Measurements from ENCODE around the gene KIAA1614.
"Not testable (repeated sequence)": the region's sequence is repeated elsewhere in the genome, so short reads cannot be mapped to it uniquely, and the experiment has no call there.

The KIAA1614 gene

DNA sequence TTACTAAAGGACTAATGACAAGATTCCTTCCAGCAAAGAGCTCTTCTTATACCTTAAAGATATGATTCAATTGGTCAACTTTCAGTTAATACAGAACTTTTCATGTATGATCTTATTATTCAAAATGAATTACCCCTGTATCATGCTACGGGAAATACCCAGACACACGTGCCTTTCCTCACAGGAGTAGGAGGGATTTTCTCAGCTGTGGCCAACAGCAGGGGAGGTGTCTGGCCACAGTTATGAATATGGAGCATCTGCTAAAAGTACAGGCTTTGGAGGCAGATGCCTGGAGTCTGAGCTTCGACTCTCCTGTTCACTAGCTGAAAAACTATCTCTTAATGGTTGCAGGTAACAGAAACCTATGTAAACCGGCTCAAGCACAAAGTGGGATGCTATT is 53.6 kb downstream of the KIAA1614 start:
- no peak for DNase-seq

- no peak for DNase-seq
These were observed 54.2 kb downstream of the KIAA1614 start for GRCh38 chr1:180966744-180967536.

- no peak for DNase-seq
These were observed 54.9 kb downstream of the KIAA1614 start for GRCh38 chr1:180967558-180967957.

GRCh38 chr1:180968834-180969233 is 56.1 kb downstream of the KIAA1614 start:
- not testable (repeated sequence) for DNase-seq

- no peak for DNase-seq
These were observed 56.7 kb downstream of the KIAA1614 start for GRCh38 chr1:180969434-180969833.

GRCh38 chr1:180970333-180971079 is 57.8 kb downstream of the KIAA1614 start:
- no peak for DNase-seq

GRCh38 chr1:180971273-180971997 is 58.7 kb downstream of the KIAA1614 start:
- no peak for DNase-seq

GRCh38 chr1:180973369-180973768 is 60.7 kb downstream of the KIAA1614 start:
- no peak for DNase-seq

- no peak for DNase-seq
These were observed 61.5 kb downstream of the KIAA1614 start for GRCh38 chr1:180974236-180974635.

- peak; percentile 43 for DNase-seq
These were observed 62.9 kb downstream of the KIAA1614 start for GRCh38 chr1:180975551-180975950.

DNA sequence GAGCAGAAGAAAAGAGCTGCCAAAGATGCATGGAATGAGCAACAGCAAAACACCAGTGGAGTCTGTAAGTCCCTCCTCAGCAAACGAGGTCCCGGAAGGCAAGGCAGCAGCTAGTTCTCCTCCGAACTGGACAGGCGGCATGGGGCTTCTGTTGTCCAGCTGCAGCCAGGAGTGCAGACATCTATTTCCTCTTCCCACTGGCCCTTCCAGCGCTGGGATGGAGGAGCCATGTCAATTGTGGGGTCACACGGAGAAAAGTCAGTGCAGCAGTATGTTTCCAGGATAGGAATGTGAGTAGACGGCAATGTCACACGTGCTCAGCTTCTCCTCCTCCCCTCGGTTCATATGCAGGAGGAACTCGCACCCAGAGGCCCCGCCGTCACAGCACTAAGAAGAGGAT is 63.5 kb downstream of the KIAA1614 start:
- no peak for DNase-seq

GRCh38 chr1:180976732-180977357 is 64.1 kb downstream of the KIAA1614 start:
- DNase-seq: no peak

GRCh38 chr1:180981596-180982387 is 69.1 kb downstream of the KIAA1614 start:
- DNase-seq: peak; percentile 37

- no peak for DNase-seq
These were observed 69.7 kb downstream of the KIAA1614 start for GRCh38 chr1:180982422-180982821.

- DNase-seq: no peak
These were observed 75.6 kb downstream of the KIAA1614 start for GRCh38 chr1:180988253-180988752.

GRCh38 chr1:180994262-180994661 is 81.6 kb downstream of the KIAA1614 start:
- no peak for DNase-seq

DNA sequence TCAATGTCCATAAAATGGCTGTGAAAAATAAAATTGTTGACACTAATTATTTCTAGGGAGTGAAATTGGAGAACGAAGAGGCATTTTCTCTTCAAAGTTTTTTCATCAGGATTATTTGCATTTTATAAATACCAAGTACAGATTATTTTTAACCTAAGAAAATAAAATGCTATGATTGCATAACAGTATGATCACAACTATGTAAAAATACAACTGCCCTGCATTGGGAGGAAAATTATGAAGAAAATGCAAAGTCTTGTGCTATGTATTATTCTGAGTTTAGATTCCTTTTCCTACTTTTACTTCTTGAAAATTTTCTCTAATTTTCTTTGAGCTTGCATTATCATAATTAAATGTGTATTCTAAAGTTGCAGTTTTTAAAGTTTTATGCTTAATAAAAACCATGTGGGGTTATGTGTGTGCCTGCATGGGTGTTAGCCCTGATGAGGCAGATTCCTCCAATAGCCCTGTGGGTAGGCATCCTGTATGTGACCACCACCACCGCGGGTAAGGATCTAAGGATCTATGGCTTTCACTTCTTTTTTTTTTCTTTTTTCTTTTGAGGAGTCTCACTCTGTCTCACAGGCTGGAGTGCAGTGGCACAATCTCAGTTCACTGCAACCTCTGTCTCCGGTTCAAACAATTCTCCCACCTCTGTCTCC is 85.3 kb downstream of the KIAA1614 start:
- DNase-seq: no peak

All from hematopoietic multipotent progenitor cell treated with erythropoietin and hydrocortisone succinate and interleukin-3 and kit ligand, for 6 days (in vitro differentiated cells).